IMR-90 (cell line): ENCODE data around the gene URB2.

ENCODE experiments used
- BHLHE40 ChIP-seq: fragments of 150-350 bp; IDR thresholded peaks from 2 replicates; pipeline ENCODE4 v1.6.1; 2016; ENCODE audit warnings: mild to moderate bottlenecking, low read depth, low read length
- CHD1 ChIP-seq: IDR thresholded peaks from 2 replicates; pipeline ENCODE4 v1.6.1; 2012; ENCODE audit warnings: low read depth, low read length, improper control_type of control experiment
- CTCF ChIP-seq: conservative IDR thresholded peaks from 2 replicates; pipeline ENCODE4 v1.5.1; 2012; ENCODE audit warnings: mild to moderate bottlenecking, low read depth, low read length, improper control_type of control experiment
- FOS ChIP-seq: fragments of 150-350 bp; IDR thresholded peaks from 2 replicates; pipeline ENCODE4 v1.6.1; 2016; ENCODE audit warnings: low read depth, low read length
- POLR2A ChIP-seq: IDR thresholded peaks from 2 replicates; pipeline ENCODE4 v1.6.1; 2012; ENCODE audit warnings: mild to moderate bottlenecking, low read depth, low read length

DNA sequence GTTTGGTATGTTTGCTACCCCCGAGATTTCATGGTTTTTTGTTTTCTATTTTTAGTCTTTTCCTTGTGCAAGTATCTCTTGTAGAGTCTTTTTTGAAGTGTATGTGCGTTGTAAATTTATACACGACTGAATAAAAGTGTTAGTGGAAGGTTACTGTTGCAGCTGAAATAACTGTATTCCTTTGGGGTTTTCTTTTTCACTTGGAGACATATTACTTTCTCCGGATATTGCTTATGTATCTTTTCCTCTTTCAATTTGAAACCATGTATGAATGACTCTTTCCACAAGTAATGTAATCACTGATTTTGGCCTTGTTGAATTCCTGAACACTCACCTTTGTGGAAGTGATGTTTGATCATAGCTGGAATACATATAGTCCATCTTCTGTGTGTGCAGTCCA is 956 bp downstream of the URB2 start:
- no peak for TF ChIP-seq CTCF
- TF ChIP-seq POLR2A, result no peak
- TF ChIP-seq CHD1, result no peak
- TF ChIP-seq BHLHE40, result no peak
- TF ChIP-seq FOS, result no peak
